A673 (cell line): ENCODE measurements around the gene CSNK2B.

Source experiments
- EZH2 ChIP-seq: fragments of 200-600 bp; sonication (generic); IDR thresholded peaks from 2 replicates; pipeline ENCODE4 v1.6.1; 2017; ENCODE audit warnings: borderline replicate concordance, low read depth, mild to moderate bottlenecking, mixed read lengths, antibody characterized with exemption, low read length; ENCODE audit not compliant: poor library complexity, severe bottlenecking
- TF ChIP-seq, protein P1 (sequence below): fragments of 300-800, 200-600 bp; sonication (generic); conservative IDR thresholded peaks from 2 replicates; pipeline ENCODE4 v1.5.1; 2017; ENCODE audit warnings: low read depth, mild to moderate bottlenecking, antibody characterized with exemption, low read length, moderate library complexity, mixed read lengths

GRCh38 chr6:31692886-31693285 is 27.0 kb downstream of the CSNK2B start:
- TF ChIP-seq, protein P1, sequence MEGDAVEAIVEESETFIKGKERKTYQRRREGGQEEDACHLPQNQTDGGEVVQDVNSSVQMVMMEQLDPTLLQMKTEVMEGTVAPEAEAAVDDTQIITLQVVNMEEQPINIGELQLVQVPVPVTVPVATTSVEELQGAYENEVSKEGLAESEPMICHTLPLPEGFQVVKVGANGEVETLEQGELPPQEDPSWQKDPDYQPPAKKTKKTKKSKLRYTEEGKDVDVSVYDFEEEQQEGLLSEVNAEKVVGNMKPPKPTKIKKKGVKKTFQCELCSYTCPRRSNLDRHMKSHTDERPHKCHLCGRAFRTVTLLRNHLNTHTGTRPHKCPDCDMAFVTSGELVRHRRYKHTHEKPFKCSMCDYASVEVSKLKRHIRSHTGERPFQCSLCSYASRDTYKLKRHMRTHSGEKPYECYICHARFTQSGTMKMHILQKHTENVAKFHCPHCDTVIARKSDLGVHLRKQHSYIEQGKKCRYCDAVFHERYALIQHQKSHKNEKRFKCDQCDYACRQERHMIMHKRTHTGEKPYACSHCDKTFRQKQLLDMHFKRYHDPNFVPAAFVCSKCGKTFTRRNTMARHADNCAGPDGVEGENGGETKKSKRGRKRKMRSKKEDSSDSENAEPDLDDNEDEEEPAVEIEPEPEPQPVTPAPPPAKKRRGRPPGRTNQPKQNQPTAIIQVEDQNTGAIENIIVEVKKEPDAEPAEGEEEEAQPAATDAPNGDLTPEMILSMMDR, result no peak
- TF ChIP-seq EZH2, result no peak
